PFSK-1 (cell line): ENCODE measurements around the gene ATP8B4.

Experiments
- FOXP2 ChIP-seq: optimal IDR thresholded peaks from 2 replicates; pipeline ENCODE3; 2011; ENCODE audit warnings: borderline replicate concordance, control low read depth, inconsistent platforms; ENCODE audit not compliant: insufficient read depth; ENCODE audit errors: extremely low read length, extremely low read depth
- POLR2AphosphoS5 ChIP-seq: IDR thresholded peaks from 2 replicates; pipeline ENCODE4 v1.6.1; 2012; ENCODE audit warnings: low read depth, mild to moderate bottlenecking, control low read depth, low read length, moderate library complexity
- SIN3A ChIP-seq: IDR thresholded peaks from 2 replicates; pipeline ENCODE4 v1.6.1; 2012; ENCODE audit warnings: mild to moderate bottlenecking, low read length, moderate library complexity, borderline replicate concordance; ENCODE audit not compliant: insufficient read depth
- TAF1 ChIP-seq: IDR thresholded peaks from 2 replicates; pipeline ENCODE4 v1.6.1; 2012; ENCODE audit warnings: low read length, control low read depth, borderline replicate concordance; ENCODE audit not compliant: insufficient read depth
- TF ChIP-seq, protein P1 (sequence below), 2 experiments: IDR thresholded peaks; 2 replicates each; pipeline versions ENCODE4 v1.6.1 to v1.8.0; 2011 to 2012; ENCODE audit warnings: low read depth in 2 of 2, low read length in 2 of 2, control low read depth in 1 of 2, inconsistent platforms in 1 of 2, mild to moderate bottlenecking in 1 of 2, moderate library complexity in 1 of 2; ENCODE audit not compliant: insufficient read depth in 1 of 2

Gene ATP8B4

DNA sequence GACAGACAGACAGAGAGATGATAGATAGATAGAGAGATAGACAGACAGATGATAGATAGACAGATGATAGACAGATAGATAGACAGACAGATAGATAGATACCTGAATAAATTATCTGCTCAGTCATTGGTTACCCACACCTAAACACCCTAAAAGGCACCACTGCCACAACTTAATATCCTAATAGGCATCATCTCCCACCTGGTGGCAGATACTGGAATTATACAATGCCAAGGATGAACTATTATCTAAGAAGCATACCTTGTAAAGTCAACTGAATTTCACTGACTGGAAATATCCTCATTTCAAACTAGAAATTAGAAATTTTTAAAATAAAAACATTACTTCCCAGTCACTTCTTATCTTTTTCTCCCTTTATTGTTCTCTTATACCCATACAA is 19.4 kb upstream of the ATP8B4 start:
- TF ChIP-seq TAF1 (no peak), POLR2AphosphoS5 (no peak), FOXP2 (no peak), SIN3A (no peak)
- TF ChIP-seq, protein P1, sequence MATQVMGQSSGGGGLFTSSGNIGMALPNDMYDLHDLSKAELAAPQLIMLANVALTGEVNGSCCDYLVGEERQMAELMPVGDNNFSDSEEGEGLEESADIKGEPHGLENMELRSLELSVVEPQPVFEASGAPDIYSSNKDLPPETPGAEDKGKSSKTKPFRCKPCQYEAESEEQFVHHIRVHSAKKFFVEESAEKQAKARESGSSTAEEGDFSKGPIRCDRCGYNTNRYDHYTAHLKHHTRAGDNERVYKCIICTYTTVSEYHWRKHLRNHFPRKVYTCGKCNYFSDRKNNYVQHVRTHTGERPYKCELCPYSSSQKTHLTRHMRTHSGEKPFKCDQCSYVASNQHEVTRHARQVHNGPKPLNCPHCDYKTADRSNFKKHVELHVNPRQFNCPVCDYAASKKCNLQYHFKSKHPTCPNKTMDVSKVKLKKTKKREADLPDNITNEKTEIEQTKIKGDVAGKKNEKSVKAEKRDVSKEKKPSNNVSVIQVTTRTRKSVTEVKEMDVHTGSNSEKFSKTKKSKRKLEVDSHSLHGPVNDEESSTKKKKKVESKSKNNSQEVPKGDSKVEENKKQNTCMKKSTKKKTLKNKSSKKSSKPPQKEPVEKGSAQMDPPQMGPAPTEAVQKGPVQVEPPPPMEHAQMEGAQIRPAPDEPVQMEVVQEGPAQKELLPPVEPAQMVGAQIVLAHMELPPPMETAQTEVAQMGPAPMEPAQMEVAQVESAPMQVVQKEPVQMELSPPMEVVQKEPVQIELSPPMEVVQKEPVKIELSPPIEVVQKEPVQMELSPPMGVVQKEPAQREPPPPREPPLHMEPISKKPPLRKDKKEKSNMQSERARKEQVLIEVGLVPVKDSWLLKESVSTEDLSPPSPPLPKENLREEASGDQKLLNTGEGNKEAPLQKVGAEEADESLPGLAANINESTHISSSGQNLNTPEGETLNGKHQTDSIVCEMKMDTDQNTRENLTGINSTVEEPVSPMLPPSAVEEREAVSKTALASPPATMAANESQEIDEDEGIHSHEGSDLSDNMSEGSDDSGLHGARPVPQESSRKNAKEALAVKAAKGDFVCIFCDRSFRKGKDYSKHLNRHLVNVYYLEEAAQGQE (IDR thresholded peaks at IDR 0.05; ENCODE audit: insufficient read depth in 1 of 2, low read depth in 2 of 2, low read length in 2 of 2): no peak

DNA sequence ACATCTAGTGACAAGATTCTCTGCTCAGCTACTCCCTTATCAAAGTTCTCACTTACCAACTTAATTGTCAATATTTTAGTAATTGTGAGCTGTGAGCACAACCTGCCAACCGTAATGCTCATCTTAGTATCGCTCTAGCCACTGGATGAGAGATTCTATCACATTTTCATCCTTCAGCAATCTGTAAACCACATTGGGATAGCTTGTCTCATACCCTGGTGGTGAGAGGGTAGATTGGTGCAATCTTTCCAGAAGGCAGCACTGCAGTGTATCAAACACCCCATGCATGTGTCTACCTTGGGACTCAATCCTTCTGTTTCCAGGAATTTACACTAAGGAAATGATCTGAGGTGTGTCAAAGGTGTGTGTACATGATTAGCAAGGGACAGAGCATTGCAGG is 18.9 kb upstream of the ATP8B4 start:
- TF ChIP-seq SIN3A: no peak

DNA sequence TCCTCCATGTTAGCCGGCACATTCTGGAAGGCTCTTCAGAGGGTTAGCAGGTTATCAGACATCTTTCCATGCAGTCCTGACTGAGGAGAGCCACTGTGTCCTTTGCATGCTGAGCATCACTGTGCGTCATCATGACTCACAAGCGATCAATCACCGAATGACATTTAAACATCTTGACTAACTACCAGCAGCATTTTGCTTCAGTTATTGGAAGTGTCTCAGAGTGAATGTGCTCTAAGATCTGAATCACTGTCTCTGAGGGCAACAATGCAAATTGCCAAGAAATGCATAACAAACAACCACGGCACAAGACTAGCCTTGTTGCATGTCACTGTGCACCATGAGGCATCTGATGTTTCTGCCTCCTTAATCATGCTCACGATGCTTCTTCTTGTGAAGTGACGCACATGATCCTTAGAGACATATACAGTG is 18.3 kb upstream of the ATP8B4 start:
- peak; percentile 70 for TF ChIP-seq FOXP2
- no peak for TF ChIP-seq POLR2AphosphoS5

DNA sequence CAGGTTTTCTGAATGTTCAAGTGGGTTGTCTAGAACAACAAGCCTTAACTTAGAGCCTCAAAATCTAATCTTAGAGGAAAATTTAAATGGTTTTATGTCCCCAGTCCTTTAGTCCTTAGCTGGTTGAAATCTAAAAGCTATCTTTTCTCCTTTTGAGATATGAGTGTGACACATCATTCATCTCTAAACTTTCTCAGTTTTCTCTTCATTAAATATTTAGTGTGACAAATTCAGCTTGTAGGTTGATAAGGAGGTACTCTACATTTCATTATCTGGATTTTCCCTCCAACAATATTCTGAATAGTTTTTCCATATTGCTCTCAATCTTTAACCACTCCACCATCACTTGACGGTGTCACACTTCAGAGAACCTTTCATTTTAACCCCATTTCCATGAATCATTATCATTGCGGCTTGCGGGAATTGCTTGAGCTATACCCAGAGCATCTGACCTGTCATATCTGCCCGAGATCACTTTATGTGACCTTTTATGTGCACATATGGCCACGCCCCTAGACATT is 16.1 kb upstream of the ATP8B4 start:
- TF ChIP-seq, protein P1 (IDR thresholded peaks at IDR 0.05; ENCODE audit: insufficient read depth in 1 of 2, low read depth in 2 of 2, low read length in 2 of 2): no peak
- TF ChIP-seq POLR2AphosphoS5 (no peak), SIN3A (no peak), TAF1 (no peak), FOXP2 (no peak)

DNA sequence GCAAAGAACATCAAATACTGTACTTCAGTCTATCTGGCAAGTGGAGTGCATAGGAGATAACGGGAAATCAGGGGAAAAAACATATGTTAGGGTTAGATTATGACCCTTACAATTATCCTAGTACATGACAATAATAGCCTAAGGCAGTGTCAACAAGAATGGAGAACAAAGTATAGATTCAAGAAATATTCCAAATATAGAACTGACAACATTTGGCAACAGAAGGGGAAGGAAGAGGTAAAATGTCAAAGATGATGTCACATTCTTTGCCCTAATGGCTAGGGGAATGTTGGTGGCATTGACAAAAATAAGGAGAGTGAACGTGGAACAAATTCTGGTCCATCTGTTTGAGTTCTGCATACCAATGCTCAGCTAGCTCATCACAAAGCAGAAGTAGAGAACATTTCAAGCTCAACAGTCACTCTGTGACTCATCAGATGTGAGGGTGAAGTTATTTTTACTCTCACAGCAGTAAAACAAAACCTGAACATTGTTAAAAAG is 15.5 kb upstream of the ATP8B4 start:
- TF ChIP-seq SIN3A (no peak), TAF1 (no peak), FOXP2 (no peak), POLR2AphosphoS5 (no peak)
- TF ChIP-seq, protein P1 (IDR thresholded peaks at IDR 0.05; ENCODE audit: insufficient read depth in 1 of 2, low read depth in 2 of 2, low read length in 2 of 2): no peak

DNA sequence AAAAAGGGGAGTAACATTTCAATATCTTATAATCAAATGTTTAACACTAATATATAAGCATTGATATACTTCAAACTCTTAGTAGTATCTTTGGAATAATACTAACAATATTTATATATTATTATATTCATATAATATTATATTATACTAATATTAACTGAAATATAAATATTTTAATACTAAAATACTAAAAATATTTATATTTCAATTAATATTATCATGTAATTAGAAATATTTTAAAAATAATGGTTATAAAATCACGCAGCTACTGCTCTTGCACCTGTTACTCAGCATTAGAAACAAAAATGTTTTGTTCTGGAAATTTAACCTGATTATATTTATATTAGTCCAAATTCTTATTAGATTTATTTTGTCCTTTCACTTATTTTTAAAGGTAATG is 12.6 kb upstream of the ATP8B4 start:
- no peak for TF ChIP-seq FOXP2
- no peak for TF ChIP-seq POLR2AphosphoS5
- TF ChIP-seq TAF1: no peak

DNA sequence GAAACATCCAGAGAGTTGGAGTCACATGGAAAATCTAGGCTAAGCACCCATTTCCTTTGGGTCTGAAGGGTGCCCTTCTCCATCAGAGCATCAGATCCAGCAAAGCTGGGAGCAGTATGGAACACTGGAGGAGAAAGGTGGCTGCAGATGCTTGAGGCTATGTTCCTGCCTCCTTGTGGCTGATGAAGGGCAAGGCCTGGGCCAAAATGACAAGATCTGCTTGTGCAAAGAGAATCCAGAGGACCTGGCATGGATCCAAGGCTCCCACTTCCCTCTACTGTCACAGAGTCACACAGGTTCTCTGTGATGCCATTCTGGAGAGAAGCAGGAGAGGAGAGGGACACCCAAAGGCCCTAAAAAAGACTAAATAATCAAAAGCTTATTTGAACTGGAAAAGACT is 9.2 kb upstream of the ATP8B4 start:
- TF ChIP-seq FOXP2 (no peak), POLR2AphosphoS5 (no peak), SIN3A (no peak), TAF1 (no peak)
- TF ChIP-seq, protein P1 (IDR thresholded peaks at IDR 0.05; ENCODE audit: insufficient read depth in 1 of 2, low read depth in 2 of 2, low read length in 2 of 2): no peak
